ENCODE data around the gene LIMS2. TPM values are rescaled to one million over a fixed set of nuclear protein-coding genes. Genes with fewer than 3 reads are reported as not detected.

Gene LIMS2
- total and polyA plus RNA-seq, 2 experiments from 2014 or later, result 1.6 to 3.5 TPM

DNA sequence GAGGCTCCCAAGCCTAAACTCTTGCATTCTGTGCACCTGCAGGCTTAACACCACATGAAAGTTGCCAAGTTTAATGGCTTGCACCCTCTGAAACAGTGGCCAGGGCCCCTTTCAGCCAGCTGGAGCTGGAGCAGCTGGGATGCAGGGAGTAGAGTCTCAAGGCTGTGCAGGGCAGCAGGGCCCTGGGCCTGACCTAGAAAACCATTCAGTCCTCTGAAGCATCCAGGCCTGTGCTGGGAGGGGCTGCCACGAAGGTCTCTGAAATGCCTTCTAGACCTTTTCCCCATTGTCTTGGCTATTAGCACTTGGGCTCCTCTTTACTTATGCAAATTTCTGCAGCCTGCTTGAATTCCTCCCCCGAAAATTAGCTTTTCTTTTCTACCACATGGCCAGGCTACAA, 15.4 kb upstream of the LIMS2 start (continued):
- TF ChIP-seq EZH2 (IDR thresholded peaks at IDR 0.05; ENCODE audit: low read depth, unreplicated experiment) (no peak), CREB1 (CRISPR knock-in tag; IDR thresholded peaks at IDR 0.05; ENCODE audit: low read depth) (no peak), EZH2phosphoT487 (IDR thresholded peaks at IDR 0.05; ENCODE audit: unreplicated experiment) (no peak), STAT1 (IDR thresholded peaks at IDR 0.05; ENCODE audit: unreplicated experiment) (no peak), JUNB (IDR thresholded peaks at IDR 0.05; ENCODE audit: unreplicated experiment) (no peak), NANOG (IDR thresholded peaks at IDR 0.05; ENCODE audit: borderline replicate concordance) (no peak), ZNF114 (CRISPR knock-in tag; IDR thresholded peaks at IDR 0.05) (no peak), ZNF331 (CRISPR knock-in tag; IDR thresholded peaks at IDR 0.05; ENCODE audit: low read depth) (no peak)

DNA sequence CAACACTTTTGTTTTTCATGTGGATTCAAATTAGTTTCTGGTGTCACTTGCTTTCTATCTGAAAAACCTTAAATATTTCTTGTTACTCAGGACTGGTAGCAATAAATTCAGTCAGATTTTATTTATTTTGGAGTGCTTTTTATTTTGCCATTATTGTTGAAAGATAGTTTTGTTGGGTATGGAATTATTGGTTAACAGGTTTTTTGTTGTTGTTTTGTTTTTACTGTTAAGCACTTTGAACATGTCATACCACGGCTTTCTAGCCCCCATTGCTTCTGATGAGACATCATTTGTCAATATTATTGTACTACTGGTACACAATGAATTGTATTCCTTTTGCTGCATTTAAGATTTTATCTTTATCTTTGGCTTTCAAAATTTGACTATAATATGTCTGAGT, 13.1 kb upstream of the LIMS2 start:
- H3K4me1 Mint-ChIP-seq, result no peaks in the 10 kb centered on the region
- no peak overlapping the region for H3K4me3 Mint-ChIP-seq
- H3K4me1 ChIP-seq (ENCODE audit: insufficient read depth), result no peaks in the 10 kb centered on the region
- ATAC-seq (no peak), DNase-seq (ENCODE audit: low spot score) (no peak)
- no peak overlapping the region for H2AFZ ChIP-seq
- no peaks in the 10 kb centered on the region for H3K9me2 ChIP-seq (ENCODE audit: insufficient read depth)
- H3K4me3 ChIP-seq, result no peak overlapping the region
- H3K79me2 ChIP-seq (replicated peaks; ENCODE audit: insufficient read depth), result no peaks in the 10 kb centered on the region
- peaks cover 2% of the 10 kb centered on the region for H3K27me3 Mint-ChIP-seq (ENCODE audit: insufficient read depth, low read depth, poor library complexity)
- H3K36me3 ChIP-seq (ENCODE audit: insufficient read depth), result 0 out of 2 replicates have a peak, but pooled peaks cover 4% of the 10 kb centered on the region
- H3K27me3 ChIP-seq (ENCODE audit: insufficient read depth), result no peaks in the 10 kb centered on the region
- TF ChIP-seq, protein P1, sequence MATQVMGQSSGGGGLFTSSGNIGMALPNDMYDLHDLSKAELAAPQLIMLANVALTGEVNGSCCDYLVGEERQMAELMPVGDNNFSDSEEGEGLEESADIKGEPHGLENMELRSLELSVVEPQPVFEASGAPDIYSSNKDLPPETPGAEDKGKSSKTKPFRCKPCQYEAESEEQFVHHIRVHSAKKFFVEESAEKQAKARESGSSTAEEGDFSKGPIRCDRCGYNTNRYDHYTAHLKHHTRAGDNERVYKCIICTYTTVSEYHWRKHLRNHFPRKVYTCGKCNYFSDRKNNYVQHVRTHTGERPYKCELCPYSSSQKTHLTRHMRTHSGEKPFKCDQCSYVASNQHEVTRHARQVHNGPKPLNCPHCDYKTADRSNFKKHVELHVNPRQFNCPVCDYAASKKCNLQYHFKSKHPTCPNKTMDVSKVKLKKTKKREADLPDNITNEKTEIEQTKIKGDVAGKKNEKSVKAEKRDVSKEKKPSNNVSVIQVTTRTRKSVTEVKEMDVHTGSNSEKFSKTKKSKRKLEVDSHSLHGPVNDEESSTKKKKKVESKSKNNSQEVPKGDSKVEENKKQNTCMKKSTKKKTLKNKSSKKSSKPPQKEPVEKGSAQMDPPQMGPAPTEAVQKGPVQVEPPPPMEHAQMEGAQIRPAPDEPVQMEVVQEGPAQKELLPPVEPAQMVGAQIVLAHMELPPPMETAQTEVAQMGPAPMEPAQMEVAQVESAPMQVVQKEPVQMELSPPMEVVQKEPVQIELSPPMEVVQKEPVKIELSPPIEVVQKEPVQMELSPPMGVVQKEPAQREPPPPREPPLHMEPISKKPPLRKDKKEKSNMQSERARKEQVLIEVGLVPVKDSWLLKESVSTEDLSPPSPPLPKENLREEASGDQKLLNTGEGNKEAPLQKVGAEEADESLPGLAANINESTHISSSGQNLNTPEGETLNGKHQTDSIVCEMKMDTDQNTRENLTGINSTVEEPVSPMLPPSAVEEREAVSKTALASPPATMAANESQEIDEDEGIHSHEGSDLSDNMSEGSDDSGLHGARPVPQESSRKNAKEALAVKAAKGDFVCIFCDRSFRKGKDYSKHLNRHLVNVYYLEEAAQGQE (IDR thresholded peaks at IDR 0.05; ENCODE audit: unreplicated experiment), result no peak
- TF ChIP-seq STAT1 (IDR thresholded peaks at IDR 0.05; ENCODE audit: unreplicated experiment) (no peak), EZH2 (IDR thresholded peaks at IDR 0.05; ENCODE audit: low read depth, unreplicated experiment) (no peak), POLR2AphosphoS5 (IDR thresholded peaks at IDR 0.05; ENCODE audit: low read depth) (no peak), ZNF114 (CRISPR knock-in tag; IDR thresholded peaks at IDR 0.05) (no peak)
- TF ChIP-seq, protein P2, sequence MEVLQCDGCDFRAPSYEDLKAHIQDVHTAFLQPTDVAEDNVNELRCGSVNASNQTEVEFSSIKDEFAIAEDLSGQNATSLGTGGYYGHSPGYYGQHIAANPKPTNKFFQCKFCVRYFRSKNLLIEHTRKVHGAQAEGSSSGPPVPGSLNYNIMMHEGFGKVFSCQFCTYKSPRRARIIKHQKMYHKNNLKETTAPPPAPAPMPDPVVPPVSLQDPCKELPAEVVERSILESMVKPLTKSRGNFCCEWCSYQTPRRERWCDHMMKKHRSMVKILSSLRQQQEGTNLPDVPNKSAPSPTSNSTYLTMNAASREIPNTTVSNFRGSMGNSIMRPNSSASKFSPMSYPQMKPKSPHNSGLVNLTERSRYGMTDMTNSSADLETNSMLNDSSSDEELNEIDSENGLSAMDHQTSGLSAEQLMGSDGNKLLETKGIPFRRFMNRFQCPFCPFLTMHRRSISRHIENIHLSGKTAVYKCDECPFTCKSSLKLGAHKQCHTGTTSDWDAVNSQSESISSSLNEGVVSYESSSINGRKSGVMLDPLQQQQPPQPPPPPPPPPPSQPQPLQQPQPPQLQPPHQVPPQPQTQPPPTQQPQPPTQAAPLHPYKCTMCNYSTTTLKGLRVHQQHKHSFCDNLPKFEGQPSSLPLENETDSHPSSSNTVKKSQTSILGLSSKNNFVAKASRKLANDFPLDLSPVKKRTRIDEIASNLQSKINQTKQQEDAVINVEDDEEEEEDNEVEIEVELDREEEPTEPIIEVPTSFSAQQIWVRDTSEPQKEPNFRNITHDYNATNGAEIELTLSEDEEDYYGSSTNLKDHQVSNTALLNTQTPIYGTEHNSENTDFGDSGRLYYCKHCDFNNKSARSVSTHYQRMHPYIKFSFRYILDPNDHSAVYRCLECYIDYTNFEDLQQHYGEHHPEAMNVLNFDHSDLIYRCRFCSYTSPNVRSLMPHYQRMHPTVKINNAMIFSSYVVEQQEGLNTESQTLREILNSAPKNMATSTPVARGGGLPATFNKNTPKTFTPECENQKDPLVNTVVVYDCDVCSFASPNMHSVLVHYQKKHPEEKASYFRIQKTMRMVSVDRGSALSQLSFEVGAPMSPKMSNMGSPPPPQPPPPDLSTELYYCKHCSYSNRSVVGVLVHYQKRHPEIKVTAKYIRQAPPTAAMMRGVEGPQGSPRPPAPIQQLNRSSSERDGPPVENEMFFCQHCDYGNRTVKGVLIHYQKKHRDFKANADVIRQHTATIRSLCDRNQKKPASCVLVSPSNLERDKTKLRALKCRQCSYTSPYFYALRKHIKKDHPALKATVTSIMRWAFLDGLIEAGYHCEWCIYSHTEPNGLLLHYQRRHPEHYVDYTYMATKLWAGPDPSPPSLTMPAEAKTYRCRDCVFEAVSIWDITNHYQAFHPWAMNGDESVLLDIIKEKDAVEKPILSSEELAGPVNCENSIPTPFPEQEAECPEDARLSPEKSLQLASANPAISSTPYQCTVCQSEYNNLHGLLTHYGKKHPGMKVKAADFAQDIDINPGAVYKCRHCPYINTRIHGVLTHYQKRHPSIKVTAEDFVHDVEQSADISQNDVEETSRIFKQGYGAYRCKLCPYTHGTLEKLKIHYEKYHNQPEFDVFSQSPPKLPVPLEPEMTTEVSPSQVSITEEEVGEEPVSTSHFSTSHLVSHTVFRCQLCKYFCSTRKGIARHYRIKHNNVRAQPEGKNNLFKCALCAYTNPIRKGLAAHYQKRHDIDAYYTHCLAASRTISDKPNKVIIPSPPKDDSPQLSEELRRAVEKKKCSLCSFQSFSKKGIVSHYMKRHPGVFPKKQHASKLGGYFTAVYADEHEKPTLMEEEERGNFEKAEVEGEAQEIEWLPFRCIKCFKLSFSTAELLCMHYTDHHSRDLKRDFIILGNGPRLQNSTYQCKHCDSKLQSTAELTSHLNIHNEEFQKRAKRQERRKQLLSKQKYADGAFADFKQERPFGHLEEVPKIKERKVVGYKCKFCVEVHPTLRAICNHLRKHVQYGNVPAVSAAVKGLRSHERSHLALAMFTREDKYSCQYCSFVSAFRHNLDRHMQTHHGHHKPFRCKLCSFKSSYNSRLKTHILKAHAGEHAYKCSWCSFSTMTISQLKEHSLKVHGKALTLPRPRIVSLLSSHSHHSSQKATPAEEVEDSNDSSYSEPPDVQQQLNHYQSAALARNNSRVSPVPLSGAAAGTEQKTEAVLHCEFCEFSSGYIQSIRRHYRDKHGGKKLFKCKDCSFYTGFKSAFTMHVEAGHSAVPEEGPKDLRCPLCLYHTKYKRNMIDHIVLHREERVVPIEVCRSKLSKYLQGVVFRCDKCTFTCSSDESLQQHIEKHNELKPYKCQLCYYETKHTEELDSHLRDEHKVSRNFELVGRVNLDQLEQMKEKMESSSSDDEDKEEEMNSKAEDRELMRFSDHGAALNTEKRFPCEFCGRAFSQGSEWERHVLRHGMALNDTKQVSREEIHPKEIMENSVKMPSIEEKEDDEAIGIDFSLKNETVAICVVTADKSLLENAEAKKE (CRISPR knock-in tag; IDR thresholded peaks at IDR 0.05), result no peak
- peaks cover 25% of the 10 kb centered on the region for H3K36me3 Mint-ChIP-seq (ENCODE audit: low read depth)
- no peak overlapping the region for H3K27ac Mint-ChIP-seq
- no peak overlapping the region for H3K4me2 ChIP-seq
- H3K27ac ChIP-seq (ENCODE audit: low read depth), result no peak overlapping the region
- H3K9me3 Mint-ChIP-seq, result peaks cover 45% of the 10 kb centered on the region
- H3F3A ChIP-seq (replicated peaks; ENCODE audit: low read depth), result no peaks in the 10 kb centered on the region
- H4K20me1 ChIP-seq (replicated peaks; ENCODE audit: insufficient read depth), result no peaks in the 10 kb centered on the region
